ENCODE data around the gene SMG6.
"Not testable (repeated sequence)": the region's sequence is repeated elsewhere in the genome, so short reads cannot be mapped to it uniquely, and the experiment has no call there.

SMG6 gene

DNA sequence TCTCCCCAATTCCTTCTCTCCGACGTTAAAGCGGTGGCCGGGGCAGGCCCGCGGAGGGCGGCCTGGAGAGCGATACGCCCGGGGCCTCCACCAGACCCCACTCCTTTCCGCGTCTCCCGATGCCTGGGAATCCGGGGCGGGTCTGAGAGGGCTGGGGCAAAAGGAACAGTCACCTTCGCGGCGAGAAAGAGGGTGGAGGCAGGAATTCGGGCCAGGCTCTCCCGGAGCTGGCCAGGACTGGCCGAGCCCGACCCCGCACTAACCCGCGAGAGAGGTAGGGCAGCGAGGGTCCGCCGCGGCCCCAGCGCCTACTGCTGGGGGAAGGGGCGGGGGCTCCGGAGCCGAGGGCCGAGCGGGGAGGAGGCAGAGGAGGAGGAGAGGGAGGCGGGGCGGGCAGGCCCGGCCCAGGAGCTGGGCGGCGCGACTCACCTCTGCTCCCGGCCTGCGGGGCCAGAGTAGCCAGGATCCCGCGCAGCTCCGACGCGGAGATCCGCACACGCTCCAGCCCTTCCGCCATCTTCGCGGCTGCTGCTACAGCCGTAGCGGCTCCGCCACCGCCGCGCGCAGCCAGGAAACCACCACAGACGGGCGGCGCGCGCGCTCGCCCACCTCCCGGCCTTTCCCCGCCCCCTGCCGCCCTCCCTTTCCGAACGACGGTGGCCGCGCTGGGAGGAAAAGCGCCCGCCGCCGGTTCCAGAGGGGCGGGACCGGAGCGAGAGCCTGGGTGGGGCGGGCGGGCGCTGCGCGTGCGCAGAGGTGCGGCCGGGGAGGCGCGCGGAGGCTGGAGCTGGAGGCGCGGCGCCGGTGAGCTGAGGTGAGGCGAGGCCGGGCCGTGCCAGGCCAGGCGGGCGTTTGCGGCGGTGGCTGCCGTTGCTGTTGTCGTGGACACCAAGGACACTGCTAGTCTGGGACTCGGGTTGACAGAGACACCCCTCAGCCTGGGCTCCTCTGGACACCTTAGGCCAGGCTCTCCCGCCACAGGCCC is at the start of gene SMG6, which contains the start of gene SRR:
Gene SMG6 (minus strand): TSS at position 582 of the 985 bp plus-strand sequence. CDS start 65 bp downstream, at position 517.
Gene SRR (plus strand): TSS at position 747 of the 985 bp plus-strand sequence. CDS start 11,611 bp downstream, outside the sequence.
- DNase-seq, result peak; percentile 96

DNA sequence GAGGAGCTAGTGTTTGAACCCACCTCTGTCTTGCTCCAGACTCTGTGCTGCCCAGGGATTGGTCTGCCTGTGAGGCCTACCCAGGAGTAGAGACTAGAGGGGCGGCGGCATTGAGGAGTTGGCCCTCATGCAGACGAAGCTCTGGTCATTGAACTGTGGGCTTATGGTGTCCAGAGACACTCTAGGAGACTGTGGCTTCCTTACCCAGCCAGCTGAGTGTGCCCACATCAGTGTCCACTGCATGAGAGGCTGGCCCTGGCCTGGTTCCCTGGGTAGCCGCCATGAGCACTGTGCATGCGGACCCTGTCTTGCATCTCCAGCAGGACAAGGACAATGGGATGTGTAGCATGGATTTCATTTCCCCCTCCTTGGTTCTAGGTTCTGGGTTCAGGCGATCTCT is 47.7 kb upstream of the SMG6 start:
- no peak for DNase-seq

DNA sequence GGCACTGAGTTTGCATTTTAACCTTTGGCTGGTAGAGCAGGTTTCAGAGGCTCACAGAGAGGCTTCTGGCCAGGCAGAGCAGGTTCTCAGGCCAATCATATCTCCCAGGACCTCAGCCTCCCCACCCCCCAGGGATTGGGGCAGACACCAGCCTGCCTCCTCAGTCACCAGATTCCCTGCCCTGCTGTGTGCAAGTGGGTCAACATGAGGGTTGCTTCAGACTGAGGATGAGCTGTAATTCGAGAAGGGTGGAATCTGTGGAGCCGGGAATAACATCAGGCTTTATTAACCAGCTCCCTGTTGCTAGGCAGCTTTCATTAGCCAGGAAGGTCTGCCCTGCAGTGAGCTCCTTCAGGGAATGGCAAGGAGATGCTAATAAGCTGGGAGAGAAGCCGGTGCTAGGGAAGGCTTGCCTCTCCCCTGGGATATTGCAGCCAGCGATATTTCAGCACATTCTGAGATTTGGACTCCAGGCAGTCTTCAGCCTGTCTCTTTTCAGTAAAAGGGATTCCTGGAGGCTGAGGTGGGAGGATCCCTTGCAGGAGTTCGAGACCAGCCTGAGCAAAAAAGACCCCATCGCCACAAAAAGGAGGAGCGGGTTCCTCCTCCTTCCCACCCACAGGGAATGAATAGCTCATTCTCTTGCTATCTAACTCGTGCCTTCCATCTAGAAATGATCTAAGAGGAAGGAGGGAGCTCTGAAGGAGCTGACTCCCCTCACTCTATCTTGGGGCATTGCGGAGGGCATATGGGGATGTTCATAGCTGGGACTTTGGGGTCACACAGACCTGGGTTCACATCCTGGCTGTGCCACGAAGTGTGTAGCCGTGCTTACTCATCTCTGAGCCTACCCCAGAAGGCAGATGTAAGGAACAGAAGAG is 44.5 kb upstream of the SMG6 start:
- no peak for DNase-seq

DNA sequence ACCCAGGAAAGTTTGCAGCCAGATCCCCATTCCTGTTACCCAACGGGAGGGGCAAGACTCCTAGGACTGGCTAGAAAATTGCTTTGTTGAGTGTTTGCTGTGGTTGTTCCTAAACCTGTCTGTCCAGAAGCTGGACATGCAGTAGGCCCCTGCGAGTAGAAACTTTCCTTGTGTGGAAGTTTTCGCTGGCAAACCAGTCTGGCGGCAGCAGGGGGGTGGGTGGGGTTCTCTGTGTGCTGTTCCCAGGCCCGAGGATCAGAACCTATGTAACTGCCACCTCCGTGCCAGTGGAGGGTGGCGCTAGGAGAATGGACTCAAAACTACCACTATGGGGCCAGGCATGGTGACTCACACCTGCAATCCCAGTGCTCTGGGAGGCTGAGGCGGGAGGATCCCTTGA is 42.9 kb upstream of the SMG6 start:
- no peak for DNase-seq

DNA sequence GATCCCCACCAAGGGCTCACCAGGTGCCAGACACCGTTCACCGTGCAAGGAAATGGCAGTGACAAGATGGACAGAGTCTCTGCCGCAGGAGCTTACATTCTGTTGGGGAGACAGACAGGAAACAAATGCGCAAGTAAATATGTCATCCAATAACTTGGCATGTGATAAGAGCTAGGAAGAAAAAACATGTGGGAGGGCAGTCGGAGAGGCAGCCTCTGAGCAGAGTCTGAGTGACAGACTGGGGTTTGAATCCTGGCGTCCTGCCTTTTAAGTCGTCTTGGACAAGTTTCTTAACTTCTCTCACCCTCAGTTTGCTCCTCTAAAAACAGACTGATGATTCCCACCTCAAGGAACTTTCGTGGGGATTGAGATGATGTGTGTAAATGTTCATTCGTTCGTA is 40.9 kb upstream of the SMG6 start:
- DNase-seq, result no peak

DNA sequence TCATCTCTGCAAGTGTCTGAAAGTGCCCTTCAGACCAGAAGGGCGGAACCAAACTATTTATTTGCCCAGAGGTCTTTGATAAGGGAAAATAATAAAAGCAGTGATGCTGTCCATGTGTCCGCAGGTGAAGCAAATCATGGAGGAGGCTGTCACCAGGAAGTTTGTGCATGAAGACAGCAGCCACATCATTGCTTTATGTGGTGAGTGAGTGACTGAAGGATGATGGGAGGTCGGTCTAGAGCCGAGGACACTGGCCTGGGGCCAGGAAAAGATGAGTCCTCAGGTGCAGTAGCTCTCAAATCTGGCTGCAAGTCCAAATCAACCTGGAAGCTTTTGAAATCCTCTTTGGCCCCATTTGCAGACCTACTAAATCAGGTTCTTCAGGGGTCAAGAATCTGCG is 39.8 kb upstream of the SMG6 start:
- no peak for DNase-seq

DNA sequence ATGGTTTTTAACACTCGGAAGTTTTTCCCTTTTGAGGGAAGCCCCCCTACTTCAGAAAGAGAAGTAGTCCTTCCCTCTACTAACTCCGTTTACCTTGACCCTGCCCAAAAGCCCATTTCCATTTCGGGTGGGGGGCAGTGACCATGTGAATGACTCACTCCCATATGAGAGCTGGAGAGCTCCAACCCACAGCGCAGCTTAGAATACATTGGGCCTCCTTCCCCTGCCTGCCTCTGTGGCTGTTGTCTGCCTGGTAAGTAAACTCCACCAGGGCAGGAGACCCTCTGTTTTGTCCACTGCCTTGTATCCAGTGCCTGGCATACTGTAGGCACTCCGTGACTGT is 34.7 kb upstream of the SMG6 start:
- no peak for DNase-seq

DNA sequence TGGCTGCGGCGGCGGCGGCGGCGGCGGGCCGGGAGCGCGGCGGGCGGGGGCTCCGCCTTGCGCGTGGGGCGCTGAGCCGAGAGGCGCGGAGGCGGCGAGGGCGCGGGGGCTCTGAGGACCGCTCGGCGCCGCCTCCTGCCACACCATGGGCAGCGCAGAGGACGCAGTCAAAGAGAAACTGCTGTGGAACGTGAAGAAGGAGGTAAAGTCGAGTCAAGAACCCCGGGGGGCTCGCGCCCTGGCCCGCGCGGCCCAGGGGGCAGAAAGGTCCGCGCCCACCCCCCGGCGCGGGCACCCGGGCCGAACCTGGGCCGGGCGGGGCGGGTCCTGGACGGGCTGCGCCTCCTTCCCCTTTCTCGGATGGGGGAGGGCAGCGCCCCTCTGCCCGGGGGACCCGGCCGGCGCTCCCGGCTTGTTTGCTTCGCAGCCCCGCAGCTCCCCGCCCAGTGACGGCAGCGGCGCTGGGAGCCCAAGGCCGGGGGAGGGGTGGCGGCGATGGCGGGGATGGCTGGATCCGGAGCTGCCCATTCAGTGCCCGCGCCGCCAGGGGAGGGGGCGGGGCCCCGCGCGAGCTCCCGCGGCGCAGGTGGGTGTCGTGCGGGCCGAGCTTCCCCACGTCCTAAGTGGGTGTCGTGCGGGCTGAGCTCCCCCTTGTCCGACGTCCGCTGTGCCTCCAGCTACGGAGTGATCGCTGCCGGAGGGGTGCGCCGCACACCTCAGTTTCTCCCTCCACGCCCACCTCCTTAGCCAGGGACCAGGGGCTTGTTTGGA is 34.1 kb upstream of the SMG6 start:
- DNase-seq, result peak; percentile 62

DNA sequence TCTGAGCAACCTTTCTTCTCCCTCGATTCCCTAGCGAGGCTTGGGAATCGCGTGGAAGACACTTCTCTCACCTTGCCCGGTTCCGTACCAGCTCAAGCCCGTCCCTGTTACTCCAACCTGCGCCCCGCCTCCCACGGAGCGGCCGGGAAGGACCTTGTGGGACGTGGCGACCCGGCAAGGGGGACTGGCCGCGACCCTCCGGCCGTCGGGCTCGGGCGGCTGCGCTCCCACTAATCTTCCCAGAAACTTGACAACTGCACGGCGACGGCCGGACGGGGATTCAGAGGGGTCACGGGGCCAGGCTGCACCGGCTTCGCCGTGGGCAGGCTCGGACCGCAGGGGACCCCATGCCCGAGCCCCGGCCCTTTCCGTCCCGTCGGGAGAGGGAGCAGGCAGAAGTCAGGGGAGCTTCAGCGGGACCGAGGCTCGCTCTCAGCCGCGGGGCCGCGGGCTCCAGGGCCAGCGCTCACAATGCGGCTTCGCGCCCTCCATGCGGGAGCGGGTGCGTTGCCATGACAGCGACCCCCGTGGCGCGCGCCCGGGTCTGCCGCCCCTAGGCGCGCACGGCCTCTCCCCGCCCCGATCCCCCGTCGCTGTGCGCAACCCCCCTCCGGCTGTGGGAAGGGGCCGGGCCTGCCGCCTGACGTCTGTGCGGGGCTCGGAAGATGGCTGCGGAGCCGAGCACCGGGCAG is 33.4 kb upstream of the SMG6 start, which contains the start of gene SGSM2:
Gene SGSM2 (plus strand): TSS at position 650 of the 692 bp plus-strand sequence. CDS start 188 bp downstream, outside the sequence.
- peak; percentile 80 for DNase-seq

DNA sequence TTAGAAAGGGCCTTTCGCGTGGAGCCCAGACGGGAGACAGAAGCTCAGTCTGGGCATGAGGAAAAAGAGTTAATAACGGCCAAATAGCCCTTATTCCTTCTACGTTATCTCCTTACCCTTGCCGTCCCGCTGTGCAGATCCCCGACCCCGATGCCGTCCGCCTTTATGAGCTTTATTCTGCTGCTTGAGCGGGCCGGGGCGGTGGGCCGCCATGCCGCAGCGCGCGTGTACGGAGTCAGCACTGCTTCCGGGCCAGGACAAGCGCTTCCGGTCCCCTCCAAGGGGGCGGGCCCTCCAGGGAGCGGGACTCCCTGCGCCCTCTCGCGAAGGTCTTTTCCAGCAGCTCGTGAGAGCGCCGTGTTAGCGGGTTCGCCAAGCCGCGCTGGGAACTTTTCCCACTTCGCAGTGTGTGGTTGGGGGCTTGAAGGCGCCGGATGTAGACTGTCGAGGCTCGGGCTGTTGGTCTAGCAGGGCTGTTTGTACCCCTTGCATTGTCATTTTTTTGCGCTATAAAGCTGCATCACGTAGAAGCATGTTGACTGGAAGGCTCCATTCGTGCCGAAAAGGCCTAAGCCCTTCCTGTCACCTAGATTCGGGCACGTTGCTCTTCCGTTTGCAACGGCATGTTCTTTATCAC is 32.7 kb upstream of the SMG6 start, which contains the start of gene TSR1:
Gene TSR1 (minus strand): TSS at position 243 of the 637 bp plus-strand sequence. CDS start 30 bp downstream, at position 213.
- DNase-seq, result peak; percentile 86

DNA sequence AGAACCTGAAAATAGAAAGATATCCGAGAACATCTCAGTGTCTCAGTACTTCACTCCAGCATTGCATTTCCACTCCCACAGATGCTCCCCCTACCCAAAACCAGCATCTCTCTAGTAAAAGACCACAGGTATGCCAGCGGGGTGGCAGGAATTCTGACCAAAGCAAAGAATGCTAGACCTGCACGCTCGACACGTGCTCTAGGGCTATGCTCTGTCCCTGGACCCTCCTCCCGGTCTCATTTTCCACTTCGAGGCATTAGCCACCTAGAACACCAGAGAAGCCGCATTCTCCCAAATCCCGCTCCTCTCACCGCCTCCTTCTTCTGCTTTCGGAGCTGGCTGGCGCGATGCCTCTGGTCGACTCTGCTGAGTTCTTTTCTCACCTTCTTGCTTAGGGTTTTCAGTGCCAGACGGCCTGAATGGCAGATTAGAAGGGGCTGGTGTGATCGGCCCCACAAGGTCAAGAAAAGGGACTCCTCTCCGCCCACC is 32.2 kb upstream of the SMG6 start:
- no peak for DNase-seq

DNA sequence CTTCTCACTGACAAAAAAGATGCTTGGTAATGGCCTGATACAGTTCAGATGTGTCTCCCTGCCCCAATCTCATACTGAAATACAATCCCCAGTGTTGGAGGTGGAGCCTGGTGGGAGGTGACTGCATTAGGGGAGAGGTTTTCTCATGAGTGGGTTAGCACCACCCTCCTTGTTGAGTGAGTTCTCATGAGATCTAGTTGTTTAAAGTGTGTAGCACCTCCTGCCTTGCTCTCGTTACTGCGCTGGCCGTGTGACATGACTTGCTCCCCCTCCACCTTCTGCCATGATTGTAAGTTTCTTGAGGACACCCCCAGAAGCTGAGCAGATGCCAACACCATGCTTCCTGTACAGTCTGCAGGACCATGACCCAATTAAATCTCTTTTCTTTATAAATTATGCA is 27.7 kb upstream of the SMG6 start:
- DNase-seq, result no peak

DNA sequence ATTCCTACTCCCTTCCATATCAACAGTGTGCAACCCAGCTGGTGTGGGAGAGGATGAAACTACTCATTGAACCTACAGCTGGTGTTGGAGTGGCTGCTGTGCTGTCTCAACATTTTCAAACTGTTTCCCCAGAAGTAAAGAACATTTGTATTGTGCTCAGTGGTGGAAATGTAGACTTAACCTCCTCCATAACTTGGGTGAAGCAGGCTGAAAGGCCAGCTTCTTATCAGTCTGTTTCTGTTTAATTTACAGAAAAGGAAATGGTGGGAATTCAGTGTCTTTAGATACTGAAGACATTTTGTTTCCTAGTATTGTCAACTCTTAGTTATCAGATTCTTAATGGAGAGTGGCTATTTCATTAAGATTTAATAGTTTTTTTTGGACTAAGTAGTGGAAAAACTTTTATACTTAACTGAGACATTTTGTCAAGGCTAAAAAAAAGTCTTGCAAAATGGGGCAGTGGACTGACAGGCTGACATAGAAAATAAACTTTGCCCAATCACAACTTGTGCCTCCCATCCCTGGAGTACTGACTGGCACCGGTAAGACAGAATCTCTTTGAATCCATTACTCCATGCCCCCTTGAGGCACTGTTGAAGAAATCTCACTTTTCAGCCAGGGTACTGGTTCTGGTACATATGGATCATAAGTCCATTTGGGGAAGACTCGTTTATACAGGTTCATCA is 20.2 kb upstream of the SMG6 start:
- no peak for DNase-seq

DNA sequence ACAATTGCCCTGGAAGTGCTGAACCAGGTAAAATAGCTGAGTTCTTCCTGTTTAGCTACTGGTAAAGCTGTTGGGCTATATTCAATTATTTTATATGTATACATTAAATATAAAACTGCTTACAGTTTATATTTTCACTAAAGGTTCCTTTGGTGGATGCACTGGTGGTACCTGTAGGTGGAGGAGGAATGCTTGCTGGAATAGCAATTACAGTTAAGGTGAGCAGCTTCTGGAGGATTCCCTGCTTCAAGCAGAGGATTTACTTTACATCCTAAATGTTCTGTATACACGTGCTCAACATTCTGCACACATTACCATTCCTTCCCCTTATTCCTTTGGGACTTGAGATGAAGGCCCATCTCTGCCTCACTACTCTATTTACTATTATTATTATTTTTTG is 17.8 kb upstream of the SMG6 start:
- DNase-seq, result no peak

DNA sequence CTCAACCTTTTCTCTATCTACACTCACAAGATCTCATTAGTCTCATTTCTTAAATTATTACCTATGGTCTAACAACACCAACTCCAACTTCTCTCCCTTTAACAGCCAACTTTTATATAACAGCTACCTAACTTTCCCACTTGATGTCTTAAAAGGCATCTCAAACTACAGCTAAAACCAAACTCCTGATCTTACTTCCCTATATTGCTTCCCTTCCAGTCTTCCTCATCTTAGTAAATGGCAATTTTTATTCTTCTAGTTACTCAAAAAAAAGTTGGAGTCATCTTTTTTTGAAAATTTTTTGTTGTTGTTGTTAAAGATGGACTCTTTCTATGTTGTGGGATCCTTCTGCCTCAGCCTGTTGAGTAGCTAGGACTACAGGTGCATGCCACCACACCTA is 15.5 kb upstream of the SMG6 start:
- DNase-seq, result no peak

DNA sequence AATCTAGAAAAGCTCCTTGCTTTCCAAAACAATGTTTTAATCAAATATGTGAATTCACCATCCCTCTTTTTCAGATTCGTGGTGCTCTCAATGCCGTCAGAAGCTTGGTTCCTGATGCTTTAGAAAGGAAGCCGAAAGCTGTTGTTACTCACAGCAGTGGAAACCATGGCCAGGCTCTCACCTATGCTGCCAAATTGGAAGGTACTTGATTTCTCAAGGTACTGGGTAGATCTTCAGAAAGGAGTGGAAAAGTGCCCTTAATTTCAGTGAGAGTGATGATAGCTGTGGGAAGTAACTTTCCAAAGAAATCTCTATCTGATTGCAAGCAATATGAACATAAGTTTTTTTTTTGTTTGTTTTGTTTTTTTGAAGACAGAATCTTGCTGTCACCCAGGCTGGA is 14.2 kb upstream of the SMG6 start:
- no peak for DNase-seq

DNA sequence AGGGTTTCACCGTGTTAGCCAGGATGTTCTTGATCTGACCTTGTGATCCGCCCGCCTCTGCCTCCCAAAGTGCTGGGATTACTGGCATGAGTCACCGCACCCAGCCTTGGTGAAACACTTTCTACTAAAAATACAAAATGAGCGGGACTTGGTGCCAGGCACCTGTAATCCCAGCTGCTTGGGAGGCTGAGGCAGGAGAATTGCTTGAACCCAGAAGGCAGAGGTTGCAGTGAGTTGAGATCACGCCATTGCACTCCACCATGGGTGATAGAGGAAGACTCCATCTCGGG is 13.3 kb upstream of the SMG6 start:
- not testable (repeated sequence) for DNase-seq

DNA sequence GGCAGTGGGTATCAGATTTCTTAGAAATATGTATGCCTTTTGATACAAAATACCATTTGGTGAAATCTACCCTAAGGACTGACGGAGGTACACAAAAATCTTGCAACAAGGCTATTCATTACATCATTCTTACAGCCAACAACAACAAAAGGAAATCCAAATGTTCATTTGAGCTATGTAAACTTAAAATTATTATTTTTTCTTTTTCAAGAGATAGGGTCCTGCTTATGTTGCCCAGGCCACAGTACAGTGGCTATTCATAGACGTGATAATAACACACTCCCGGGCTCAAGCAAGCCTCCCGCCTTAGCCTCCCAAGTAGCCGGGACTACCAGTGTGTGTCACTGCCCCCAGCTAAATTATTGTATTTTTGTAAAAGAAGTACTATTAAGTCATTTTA is 9.2 kb upstream of the SMG6 start:
- no peak for DNase-seq

DNA sequence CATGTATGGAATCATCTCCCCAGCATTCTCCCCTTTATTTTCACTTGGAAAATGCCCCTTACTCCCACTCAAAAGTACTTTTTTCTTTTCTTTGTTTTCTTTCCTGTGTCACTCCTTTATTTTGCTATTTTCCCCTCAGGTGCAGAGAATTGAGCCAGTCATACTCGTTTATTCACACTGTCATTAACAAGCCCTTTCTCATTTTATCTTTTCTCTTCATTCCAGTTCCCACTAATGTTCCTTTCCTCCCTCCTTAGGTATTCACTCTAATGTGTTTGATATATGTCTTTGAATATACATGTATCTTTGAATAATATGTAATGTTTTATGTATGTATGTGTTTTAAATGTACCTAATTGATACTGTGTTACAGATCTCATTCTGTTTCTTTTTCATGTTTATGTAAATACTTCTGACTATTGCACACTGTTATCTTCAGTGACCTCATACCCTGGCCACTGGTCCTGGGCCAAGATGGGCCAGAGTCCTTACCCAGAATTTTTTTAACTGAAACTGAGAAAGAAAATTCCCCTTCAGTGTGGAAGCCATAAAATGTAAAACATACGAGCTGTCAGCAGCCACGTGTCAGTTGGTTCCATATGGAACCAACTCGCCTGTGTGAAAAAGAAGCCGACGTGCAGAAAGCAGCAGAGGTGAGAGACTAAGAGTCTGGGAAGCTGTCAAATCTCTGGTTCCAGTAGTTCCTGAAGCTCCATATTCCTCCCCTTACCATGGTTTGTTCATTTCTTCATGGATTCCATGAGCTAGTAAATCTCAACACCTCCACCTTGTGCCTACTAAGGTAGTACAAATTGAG is 6.0 kb upstream of the SMG6 start:
- DNase-seq, result no peak

DNA sequence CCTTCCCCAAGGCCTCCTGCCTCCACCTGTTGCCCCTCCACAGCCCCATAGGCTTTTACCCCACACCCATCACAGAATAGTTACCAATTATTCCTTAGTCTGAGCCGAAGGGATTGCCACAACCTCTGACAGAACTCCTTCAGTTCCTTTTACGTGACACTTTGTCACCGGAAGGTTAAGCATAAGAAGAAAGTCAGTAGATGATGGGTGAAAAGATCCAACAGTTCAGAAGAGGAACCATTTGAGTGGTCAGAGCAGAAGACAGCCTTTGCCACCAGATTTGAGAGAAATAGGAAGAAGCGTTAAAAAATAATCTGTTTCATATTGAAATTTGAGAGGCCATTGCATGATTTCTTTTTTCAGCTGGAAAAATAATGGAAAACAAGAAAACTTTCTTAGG is 1.3 kb upstream of the SMG6 start:
- DNase-seq, result no peak
